ENCODE data around the gene R3HDML.

R3HDML gene

GRCh38 chr20:44384423-44385027 lies 47.7 kb downstream of the R3HDML start:
- Histone ChIP-seq H4K8ac (ENCODE audit: low read length) (no peak overlapping the region), H3K4ac (ENCODE audit: low read depth in 1 of 2, low read length in 2 of 2) (no peak overlapping the region), H3K4me3 (ENCODE audit: insufficient read depth in 1 of 2, low read depth in 1 of 2, low read length in 2 of 2) (no peak overlapping the region), H3K27me3 (ENCODE audit: control insufficient read depth in 1 of 2, insufficient read depth in 1 of 2, low read length in 2 of 2) (peaks cover 22 to 43% of the 10 kb centered on the region in 2 experiments), H3K9ac (ENCODE audit: low read length) (no peak overlapping the region), H3K18ac (ENCODE audit: low read depth in 1 of 2, low read length in 2 of 2) (no peak overlapping the region), H3K9me3 (ENCODE audit: control insufficient read depth, low read length) (no peaks in the 10 kb centered on the region), H4K91ac (ENCODE audit: low read length) (no peak overlapping the region), H2BK12ac (ENCODE audit: low read length in 2 of 2) (no peak overlapping the region), H3K4me2 (ENCODE audit: low read length, poor library complexity, severe bottlenecking) (no peak overlapping the region), H3K4me1 (ENCODE audit: control insufficient read depth, insufficient read depth, low read depth, low read length) (peaks cover 3% of the 10 kb centered on the region), H3K27ac (ENCODE audit: low read length, poor library complexity, severe bottlenecking) (no peak overlapping the region), H2AK5ac (ENCODE audit: low read length, severe bottlenecking) (no peak overlapping the region), H2BK120ac (ENCODE audit: low read depth, low read length) (no peak overlapping the region), H2BK15ac (ENCODE audit: low read depth, poor library complexity, severe bottlenecking) (no peak overlapping the region), H3K36me3 (ENCODE audit: control insufficient read depth in 1 of 2, insufficient read depth in 2 of 2, low read depth in 1 of 2, low read length in 2 of 2) (no peaks in the 10 kb centered on the region), H3K23ac (ENCODE audit: low read length in 2 of 2) (no peak overlapping the region), H3K14ac (ENCODE audit: low read length in 2 of 2) (no peak overlapping the region), H3K79me1 (replicated peaks; ENCODE audit: low read length, poor library complexity, severe bottlenecking) (no peaks in the 10 kb centered on the region), H2BK5ac (ENCODE audit: low read depth, low read length, poor library complexity, severe bottlenecking) (no peak overlapping the region), H2AFZ (ENCODE audit: low read depth, low read length) (no peak overlapping the region)
- DNase-seq = peak; percentile 61
- WGBS = 12% methylated on average over 9 of the region's 9 CpGs

GRCh38 chr20:44388466-44389023 lies 51.7 kb downstream of the R3HDML start:
- Histone ChIP-seq H3K27ac (ENCODE audit: low read length, poor library complexity, severe bottlenecking) (no peak overlapping the region), H3K18ac (ENCODE audit: low read depth in 1 of 2, low read length in 2 of 2) (no peak overlapping the region), H2BK120ac (ENCODE audit: low read depth, low read length) (no peak overlapping the region), H2AK5ac (ENCODE audit: low read length, severe bottlenecking) (no peak overlapping the region), H2AFZ (ENCODE audit: low read depth, low read length) (no peak overlapping the region), H3K4me2 (ENCODE audit: low read length, poor library complexity, severe bottlenecking) (no peak overlapping the region), H3K4me3 (ENCODE audit: insufficient read depth in 1 of 2, low read depth in 1 of 2, low read length in 2 of 2) (no peak overlapping the region), H2BK5ac (ENCODE audit: low read depth, low read length, poor library complexity, severe bottlenecking) (no peak overlapping the region), H2BK12ac (ENCODE audit: low read length in 2 of 2) (no peak overlapping the region), H2BK15ac (ENCODE audit: low read depth, poor library complexity, severe bottlenecking) (no peak overlapping the region), H3K27me3 (ENCODE audit: control insufficient read depth in 1 of 2, insufficient read depth in 1 of 2, low read length in 2 of 2) (peaks cover 32 to 51% of the 10 kb centered on the region in 2 experiments), H3K4ac (ENCODE audit: low read depth in 1 of 2, low read length in 2 of 2) (no peak overlapping the region), H3K14ac (ENCODE audit: low read length in 2 of 2) (no peak overlapping the region), H4K8ac (ENCODE audit: low read length) (no peak overlapping the region), H3K79me1 (replicated peaks; ENCODE audit: low read length, poor library complexity, severe bottlenecking) (no peaks in the 10 kb centered on the region), H3K9me3 (ENCODE audit: control insufficient read depth, low read length) (no peaks in the 10 kb centered on the region), H3K4me1 (ENCODE audit: control insufficient read depth, insufficient read depth, low read depth, low read length) (peaks cover 3% of the 10 kb centered on the region), H3K36me3 (ENCODE audit: control insufficient read depth in 1 of 2, insufficient read depth in 2 of 2, low read depth in 1 of 2, low read length in 2 of 2) (no peaks in the 10 kb centered on the region), H3K9ac (ENCODE audit: low read length) (peak overlapping the region; percentile 33), H3K23ac (ENCODE audit: low read length in 2 of 2) (no peak overlapping the region), H4K91ac (ENCODE audit: low read length) (no peak overlapping the region)
- 10% methylated on average over 29 of the region's 29 CpGs for WGBS
- peak; percentile 58 for DNase-seq

- Histone ChIP-seq H2BK120ac (ENCODE audit: low read depth, low read length) (no peak overlapping the region), H3K9ac (ENCODE audit: low read length) (no peak overlapping the region), H2AK5ac (ENCODE audit: low read length, severe bottlenecking) (no peak overlapping the region), H2BK12ac (ENCODE audit: low read length in 2 of 2) (no peak overlapping the region), H3K4me1 (ENCODE audit: control insufficient read depth, insufficient read depth, low read depth, low read length) (peaks cover 3% of the 10 kb centered on the region), H2BK5ac (ENCODE audit: low read depth, low read length, poor library complexity, severe bottlenecking) (no peak overlapping the region), H3K36me3 (ENCODE audit: control insufficient read depth in 1 of 2, insufficient read depth in 2 of 2, low read depth in 1 of 2, low read length in 2 of 2) (no peaks in the 10 kb centered on the region), H4K8ac (ENCODE audit: low read length) (no peak overlapping the region), H3K4ac (ENCODE audit: low read depth in 1 of 2, low read length in 2 of 2) (no peak overlapping the region), H4K91ac (ENCODE audit: low read length) (no peak overlapping the region), H2BK15ac (ENCODE audit: low read depth, poor library complexity, severe bottlenecking) (no peak overlapping the region), H3K4me2 (ENCODE audit: low read length, poor library complexity, severe bottlenecking) (no peak overlapping the region), H3K14ac (ENCODE audit: low read length in 2 of 2) (no peak overlapping the region), H3K27ac (ENCODE audit: low read length, poor library complexity, severe bottlenecking) (no peak overlapping the region), H3K4me3 (ENCODE audit: insufficient read depth in 1 of 2, low read depth in 1 of 2, low read length in 2 of 2) (no peak overlapping the region), H3K9me3 (ENCODE audit: control insufficient read depth, low read length) (no peaks in the 10 kb centered on the region), H3K79me1 (replicated peaks; ENCODE audit: low read length, poor library complexity, severe bottlenecking) (no peaks in the 10 kb centered on the region), H3K18ac (ENCODE audit: low read depth in 1 of 2, low read length in 2 of 2) (no peak overlapping the region), H3K23ac (ENCODE audit: low read length in 2 of 2) (no peak overlapping the region), H2AFZ (ENCODE audit: low read depth, low read length) (no peak overlapping the region), H3K27me3 (ENCODE audit: control insufficient read depth in 1 of 2, insufficient read depth in 1 of 2, low read length in 2 of 2) (peaks cover 32 to 61% of the 10 kb centered on the region in 2 experiments)
- DNase-seq = no peak
- WGBS = 54% methylated on average over 6 of the region's 6 CpGs
Measured at GRCh38 chr20:44389871-44390270, 53.0 kb downstream of the R3HDML start.

- H2BK5ac ChIP-seq (ENCODE audit: low read depth, low read length, poor library complexity, severe bottlenecking) = no peak overlapping the region
Measured at GRCh38 chr20:44390280-44390679, 53.4 kb downstream of the R3HDML start.

More at GRCh38 chr20:44390280-44390679, 53.4 kb downstream of the R3HDML start:
- no peak overlapping the region for H3K18ac ChIP-seq (ENCODE audit: low read depth in 1 of 2, low read length in 2 of 2)
- no peak overlapping the region for H4K91ac ChIP-seq (ENCODE audit: low read length)
- H3K4ac ChIP-seq (ENCODE audit: low read depth in 1 of 2, low read length in 2 of 2) = no peak overlapping the region
- no peak overlapping the region for H3K23ac ChIP-seq (ENCODE audit: low read length in 2 of 2)
- H3K9me3 ChIP-seq (ENCODE audit: control insufficient read depth, low read length) = no peaks in the 10 kb centered on the region
- H2AFZ ChIP-seq (ENCODE audit: low read depth, low read length) = no peak overlapping the region
- no peak overlapping the region for H2BK12ac ChIP-seq (ENCODE audit: low read length in 2 of 2)
- no peak overlapping the region for H3K27ac ChIP-seq (ENCODE audit: low read length, poor library complexity, severe bottlenecking)
- H3K4me3 ChIP-seq (ENCODE audit: insufficient read depth in 1 of 2, low read depth in 1 of 2, low read length in 2 of 2) = no peak overlapping the region
- H3K4me1 ChIP-seq (ENCODE audit: control insufficient read depth, insufficient read depth, low read depth, low read length) = peaks cover 3% of the 10 kb centered on the region
- no peak overlapping the region for H2BK120ac ChIP-seq (ENCODE audit: low read depth, low read length)
- H3K27me3 ChIP-seq (ENCODE audit: control insufficient read depth in 1 of 2, insufficient read depth in 1 of 2, low read length in 2 of 2) = peaks cover 33 to 65% of the 10 kb centered on the region in 2 experiments
- H2AK5ac ChIP-seq (ENCODE audit: low read length, severe bottlenecking) = no peak overlapping the region
- 84% methylated on average over 5 of the region's 5 CpGs for WGBS
- no peak overlapping the region for H4K8ac ChIP-seq (ENCODE audit: low read length)
- H3K9ac ChIP-seq (ENCODE audit: low read length) = no peak overlapping the region
- DNase-seq = no peak
- no peak overlapping the region for H3K4me2 ChIP-seq (ENCODE audit: low read length, poor library complexity, severe bottlenecking)
- no peaks in the 10 kb centered on the region for H3K79me1 ChIP-seq (replicated peaks; ENCODE audit: low read length, poor library complexity, severe bottlenecking)
- H2BK15ac ChIP-seq (ENCODE audit: low read depth, poor library complexity, severe bottlenecking) = no peak overlapping the region
- H3K14ac ChIP-seq (ENCODE audit: low read length in 2 of 2) = no peak overlapping the region
- H3K36me3 ChIP-seq (ENCODE audit: control insufficient read depth in 1 of 2, insufficient read depth in 2 of 2, low read depth in 1 of 2, low read length in 2 of 2) = no peaks in the 10 kb centered on the region
